GM12892 (cell line): Measurements from ENCODE around the gene OR51I2.

Experiments used
- POLR2A ChIP-seq: IDR thresholded peaks from 2 replicates; pipeline ENCODE4 v1.6.1; 2011; ENCODE audit warnings: low read depth, low read length, control low read depth
- POLR2AphosphoS5 ChIP-seq: IDR thresholded peaks from 2 replicates; pipeline ENCODE4 v1.6.1; 2011; ENCODE audit warnings: low read depth, low read length, control low read depth
- TAF1 ChIP-seq: IDR thresholded peaks from 2 replicates; pipeline ENCODE4 v1.6.1; 2011; ENCODE audit warnings: low read depth, mild to moderate bottlenecking, control low read depth, low read length, borderline replicate concordance

GRCh38 chr11:5476186-5476819 is 27.2 kb downstream of the OR51I2 start:
- no peak for TF ChIP-seq POLR2A
- TF ChIP-seq POLR2AphosphoS5, result no peak
- TF ChIP-seq TAF1, result no peak
